DND-41 (cell line): ENCODE measurements around the gene DDX28.

Experiments used
- EZH2 ChIP-seq: IDR thresholded peaks from 3 replicates; pipeline ENCODE4 v1.6.1; 2012; ENCODE audit warnings: borderline replicate concordance, low read depth, mild to moderate bottlenecking, moderate library complexity, low read length, inconsistent platforms; ENCODE audit not compliant: severe bottlenecking
- TF ChIP-seq, protein P1 (sequence below): IDR thresholded peaks from 2 replicates; pipeline ENCODE4 v1.5.1; 2012; ENCODE audit warnings: borderline replicate concordance, low read length, moderate library complexity, mild to moderate bottlenecking; ENCODE audit not compliant: poor library complexity, severe bottlenecking; ENCODE audit errors: extremely low read depth

DNA sequence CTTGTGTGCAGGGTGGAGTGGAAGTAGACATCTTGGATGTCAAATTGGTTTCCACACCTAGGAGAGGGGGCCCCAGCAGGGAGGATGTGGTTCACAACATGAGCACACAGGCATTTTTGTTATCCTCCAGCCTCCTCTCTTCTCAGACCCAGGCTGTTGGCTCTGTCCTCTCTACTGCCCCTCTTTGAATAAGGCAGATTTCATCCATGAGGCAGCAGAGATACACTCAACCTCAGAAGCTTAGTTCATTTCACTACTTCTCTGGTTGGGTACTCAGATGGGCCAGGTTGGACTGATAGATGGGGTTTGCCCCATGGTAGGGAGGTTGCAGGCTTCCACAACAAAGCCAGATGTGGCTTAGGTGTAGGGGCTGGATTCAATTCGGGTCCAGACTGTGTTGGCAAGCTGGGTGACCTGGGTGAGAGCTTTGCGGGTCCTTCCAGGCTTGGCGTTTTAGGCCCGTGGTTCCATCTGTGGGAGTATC, 39.9 kb upstream of the DDX28 start:
- TF ChIP-seq, protein P1, sequence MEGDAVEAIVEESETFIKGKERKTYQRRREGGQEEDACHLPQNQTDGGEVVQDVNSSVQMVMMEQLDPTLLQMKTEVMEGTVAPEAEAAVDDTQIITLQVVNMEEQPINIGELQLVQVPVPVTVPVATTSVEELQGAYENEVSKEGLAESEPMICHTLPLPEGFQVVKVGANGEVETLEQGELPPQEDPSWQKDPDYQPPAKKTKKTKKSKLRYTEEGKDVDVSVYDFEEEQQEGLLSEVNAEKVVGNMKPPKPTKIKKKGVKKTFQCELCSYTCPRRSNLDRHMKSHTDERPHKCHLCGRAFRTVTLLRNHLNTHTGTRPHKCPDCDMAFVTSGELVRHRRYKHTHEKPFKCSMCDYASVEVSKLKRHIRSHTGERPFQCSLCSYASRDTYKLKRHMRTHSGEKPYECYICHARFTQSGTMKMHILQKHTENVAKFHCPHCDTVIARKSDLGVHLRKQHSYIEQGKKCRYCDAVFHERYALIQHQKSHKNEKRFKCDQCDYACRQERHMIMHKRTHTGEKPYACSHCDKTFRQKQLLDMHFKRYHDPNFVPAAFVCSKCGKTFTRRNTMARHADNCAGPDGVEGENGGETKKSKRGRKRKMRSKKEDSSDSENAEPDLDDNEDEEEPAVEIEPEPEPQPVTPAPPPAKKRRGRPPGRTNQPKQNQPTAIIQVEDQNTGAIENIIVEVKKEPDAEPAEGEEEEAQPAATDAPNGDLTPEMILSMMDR = no peak
- no peak for TF ChIP-seq EZH2
